HuH-7.5 (cell line): Measurements from ENCODE around the gene RHOT2.
A peak's percentile ranks its signal among the peaks of the same experiment; 100 is the strongest.

ENCODE experiments used
- DNase-seq: peaks from one replicate; pipeline ENCODE4 v3.0.0; 2011; ENCODE audit warnings: low spot score

The RHOT2 gene

DNA sequence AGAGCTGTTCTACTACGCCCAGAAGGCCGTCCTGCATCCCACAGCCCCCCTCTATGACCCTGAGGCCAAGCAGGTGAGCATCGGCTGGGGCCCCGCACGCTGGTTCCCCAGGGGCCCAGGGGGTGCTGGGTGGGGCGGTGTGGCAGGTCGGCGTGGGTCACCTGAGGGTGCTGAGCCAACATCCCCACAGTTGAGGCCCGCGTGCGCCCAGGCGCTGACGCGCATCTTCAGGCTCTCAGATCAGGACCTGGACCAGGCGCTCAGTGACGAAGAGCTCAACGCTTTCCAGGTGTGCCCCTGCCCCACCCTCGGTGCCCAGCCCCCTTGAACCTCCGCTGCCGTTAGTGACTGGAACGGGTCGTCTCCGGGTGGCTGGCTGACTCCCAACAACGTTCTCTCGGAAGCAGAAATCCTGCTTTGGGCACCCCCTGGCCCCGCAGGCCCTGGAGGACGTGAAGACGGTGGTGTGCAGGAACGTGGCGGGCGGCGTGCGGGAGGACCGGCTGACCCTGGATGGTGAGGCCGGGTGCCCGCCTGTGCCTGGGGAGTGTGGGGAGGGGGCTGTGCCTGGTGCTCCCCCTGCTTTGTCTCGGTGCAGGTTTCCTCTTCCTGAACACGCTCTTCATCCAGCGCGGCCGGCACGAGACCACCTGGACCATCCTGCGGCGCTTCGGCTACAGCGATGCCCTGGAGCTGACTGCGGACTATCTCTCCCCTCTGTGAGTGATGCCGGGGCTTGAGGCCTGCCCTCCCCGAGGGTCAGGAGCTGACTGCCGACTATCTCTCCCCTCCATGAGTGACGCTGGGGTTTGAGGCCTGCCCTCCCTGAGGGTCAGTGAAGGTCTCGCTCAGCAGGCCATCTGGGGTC is 2.8 kb downstream of the RHOT2 start:
- no peak for DNase-seq

DNA sequence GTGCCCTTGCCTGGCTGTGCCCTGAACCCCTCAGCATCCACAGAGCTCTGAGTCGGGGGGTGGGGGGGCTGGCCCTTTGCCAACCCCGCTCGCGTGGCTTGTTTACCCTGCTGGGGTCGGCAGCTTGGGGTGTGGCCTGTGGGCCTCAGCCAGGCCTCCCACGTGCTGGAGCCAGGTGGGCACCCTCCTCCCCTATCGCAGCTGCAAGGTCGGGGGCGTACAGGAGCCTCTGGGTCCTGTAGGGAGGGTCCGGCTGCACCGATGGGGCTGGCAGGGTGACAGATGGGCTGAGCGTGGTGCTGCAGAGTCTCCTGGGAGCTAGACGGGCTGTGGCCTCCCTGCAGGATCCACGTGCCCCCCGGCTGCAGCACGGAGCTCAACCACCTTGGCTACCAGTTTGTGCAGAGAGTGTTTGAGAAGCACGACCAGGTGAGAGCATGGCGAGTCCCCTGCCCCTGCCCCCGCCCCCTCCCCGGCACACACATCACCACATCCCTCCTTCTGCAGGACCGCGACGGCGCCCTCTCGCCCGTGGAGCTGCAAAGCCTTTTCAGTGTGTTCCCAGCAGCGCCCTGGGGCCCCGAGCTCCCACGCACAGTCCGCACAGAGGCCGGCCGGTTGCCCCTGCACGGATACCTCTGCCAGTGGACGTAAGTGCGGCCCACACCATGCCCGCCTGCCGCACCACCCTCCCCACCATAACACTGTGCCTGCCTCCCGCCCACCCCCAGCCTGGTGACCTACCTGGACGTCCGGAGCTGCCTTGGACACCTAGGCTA is 3.6 kb downstream of the RHOT2 start:
- DNase-seq, result no peak

DNA sequence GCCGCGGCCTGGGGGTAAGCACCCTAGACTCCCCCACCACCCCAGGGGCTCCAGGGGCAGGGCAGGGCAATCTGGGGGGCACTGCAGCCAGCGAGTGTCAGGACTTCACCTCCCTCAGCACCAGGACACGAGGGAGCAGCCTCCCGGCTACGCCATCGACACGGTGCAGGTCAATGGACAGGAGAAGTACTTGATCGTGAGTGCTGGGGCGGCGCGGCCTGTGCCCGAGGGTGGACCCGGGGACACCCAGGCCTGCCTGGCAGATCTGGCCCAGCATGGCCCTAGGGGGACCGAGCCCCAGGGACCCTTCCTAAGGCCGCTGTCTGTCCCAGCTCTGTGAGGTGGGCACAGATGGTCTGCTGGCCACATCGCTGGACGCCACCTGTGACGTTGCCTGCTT is 4.4 kb downstream of the RHOT2 start:
- no peak for DNase-seq

DNA sequence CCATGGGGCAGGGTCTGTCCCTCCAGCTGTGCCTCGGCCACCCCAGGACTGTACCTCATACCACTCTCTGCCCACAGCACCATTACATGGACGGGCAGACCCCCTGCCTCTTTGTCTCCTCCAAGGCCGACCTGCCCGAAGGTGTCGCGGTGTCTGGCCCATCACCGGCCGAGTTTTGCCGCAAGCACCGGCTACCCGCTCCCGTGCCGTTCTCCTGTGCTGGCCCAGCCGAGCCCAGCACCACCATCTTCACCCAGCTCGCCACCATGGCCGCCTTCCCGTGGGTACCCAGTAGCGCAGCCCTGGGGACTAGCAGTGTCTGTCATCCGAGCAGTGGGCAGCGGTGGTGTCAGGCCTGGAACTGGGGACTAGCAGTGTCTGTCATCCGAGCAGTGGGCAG is 4.9 kb downstream of the RHOT2 start:
- DNase-seq, result no peak

DNA sequence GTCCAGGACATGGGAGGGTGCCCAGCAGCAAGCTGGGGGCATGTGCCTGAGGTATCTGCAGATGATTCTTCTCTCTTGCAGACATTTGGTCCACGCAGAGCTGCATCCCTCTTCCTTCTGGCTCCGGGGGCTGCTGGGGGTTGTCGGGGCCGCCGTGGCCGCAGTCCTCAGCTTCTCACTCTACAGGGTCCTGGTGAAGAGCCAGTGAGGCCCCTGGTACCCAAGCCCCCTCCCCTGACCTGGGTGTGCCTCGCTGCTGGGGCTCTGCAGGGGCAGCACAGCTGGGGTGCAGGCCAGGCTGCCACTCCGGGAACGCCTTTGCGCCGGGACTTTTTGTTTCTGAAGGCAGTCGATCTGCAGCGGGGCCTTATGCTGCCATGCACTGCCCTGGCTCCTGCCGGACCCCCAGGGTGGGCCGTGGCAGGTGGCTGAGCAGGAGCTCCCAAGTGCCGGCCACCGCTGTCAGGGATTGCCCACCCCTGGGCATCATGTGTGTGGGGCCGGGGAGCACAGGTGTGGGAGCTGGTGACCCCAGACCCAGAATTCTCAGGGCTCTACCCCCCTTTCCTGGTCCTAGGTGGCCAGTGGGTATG is 5.6 kb downstream of the RHOT2 start:
- DNase-seq, result no peak

DNA sequence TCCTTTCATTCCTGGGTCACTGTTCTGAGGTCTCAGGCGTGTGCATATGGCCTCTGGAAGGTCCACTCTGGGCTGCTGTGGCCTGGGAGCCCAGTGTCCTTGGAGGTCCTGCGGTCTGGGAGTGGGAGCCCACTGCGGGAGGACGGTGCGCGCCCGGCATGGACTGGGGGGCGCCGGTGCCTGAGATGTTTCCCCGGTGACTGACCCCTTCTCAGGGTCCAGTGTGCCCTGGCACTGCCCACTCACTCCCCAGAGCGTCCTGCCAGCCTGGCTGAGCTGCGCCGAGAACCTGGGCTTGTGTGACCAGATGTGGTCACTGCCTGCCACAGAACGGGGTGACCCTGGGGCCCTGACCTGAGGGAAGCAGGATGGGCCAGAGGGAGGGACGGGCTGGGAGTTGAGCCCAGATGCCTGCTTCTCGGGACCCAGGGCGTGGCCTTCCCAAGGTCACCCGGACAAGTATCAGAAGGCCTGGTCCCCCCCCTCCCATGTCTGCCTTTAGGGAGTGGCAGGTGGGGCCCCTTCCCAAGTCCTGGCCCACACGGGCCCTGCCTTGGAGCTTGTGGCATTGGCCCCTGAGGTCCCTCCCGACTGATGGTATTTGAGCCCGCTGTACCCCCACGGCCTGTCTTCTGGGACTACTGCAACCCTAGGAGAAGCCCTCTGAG is 6.4 kb downstream of the RHOT2 start:
- DNase-seq, result no peak

DNA sequence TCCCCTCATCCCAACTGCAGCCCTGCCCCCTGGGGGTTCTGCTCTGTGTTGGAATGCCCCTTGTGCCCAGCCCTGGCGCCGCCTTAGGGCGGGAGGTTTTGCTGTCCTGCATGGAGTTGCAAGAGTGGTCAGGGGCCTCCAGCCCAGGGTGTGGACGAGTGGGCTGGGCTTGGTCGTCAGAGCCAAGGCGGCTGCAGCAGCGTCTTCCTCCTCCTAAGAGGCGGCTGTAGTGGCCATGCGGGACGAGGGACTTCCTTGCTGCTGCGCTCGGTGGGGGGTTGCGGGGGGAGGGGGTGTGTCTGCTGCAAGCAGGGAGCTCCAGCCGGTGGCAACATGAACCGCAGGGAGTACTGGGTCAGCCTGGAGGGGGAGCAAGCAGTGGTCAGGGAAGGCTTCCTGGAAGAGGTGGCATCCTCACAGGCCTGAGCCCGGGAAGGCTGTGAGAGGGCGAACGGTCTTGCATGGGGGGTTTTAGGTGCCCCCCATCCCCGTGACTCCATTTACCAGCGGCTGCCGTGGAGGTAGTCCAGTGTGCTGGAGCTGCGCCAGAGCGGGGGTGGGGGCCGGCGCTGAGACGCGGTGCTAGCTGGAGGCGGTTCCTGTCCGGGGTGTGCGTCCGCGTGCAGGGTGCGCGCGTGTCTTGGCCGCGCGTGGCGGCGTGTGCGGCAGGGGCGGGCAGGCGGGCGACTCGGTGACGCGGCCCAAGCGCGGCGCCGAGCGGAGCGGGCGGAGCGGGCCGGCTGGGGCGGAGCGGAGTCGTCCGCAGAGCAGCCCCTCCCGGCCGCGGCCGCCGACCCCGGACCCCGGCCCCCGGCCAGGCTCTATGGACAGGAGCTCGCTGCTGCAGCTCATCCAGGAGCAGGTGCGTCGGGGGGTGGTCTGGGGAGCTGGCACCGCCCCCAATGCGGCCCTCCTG is 7.3 kb downstream of the RHOT2 start, which contains the start of gene RHBDL1:
TSS of gene RHBDL1 (plus strand) at position 704 of the 916 bp plus-strand sequence. CDS start at position 824, 120 bp downstream.
- DNase-seq, result peak; percentile 48

DNA sequence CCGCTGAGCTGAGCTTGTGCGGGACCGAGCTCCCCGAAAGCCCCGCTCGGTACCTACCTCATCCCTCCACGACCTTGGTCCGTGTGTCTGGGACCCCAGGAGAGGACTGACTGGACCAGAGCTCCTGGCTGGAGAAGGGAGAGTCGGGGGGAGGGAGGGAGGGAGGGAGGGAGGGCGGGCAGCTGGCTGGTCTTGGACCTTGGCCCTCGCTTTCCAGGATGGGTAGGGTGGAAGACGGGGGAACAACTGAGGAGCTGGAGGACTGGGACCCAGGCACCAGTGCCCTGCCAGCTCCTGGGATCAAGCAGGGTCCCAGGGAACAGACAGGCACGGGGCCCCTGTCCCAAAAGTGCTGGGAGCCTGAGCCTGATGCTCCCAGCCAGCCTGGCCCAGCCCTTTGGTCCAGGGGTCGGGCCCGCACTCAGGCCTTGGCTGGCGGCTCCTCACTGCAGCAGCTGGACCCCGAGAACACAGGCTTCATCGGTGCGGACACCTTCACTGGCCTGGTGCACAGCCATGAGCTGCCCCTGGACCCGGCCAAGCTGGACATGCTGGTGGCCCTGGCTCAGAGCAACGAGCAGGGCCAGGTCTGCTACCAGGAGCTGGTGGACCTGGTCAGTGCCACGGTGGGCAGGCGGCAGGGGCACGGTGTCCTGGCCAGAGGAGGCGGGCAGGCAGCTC is 8.1 kb downstream of the RHOT2 start:
- peak; percentile 59 for DNase-seq

DNA sequence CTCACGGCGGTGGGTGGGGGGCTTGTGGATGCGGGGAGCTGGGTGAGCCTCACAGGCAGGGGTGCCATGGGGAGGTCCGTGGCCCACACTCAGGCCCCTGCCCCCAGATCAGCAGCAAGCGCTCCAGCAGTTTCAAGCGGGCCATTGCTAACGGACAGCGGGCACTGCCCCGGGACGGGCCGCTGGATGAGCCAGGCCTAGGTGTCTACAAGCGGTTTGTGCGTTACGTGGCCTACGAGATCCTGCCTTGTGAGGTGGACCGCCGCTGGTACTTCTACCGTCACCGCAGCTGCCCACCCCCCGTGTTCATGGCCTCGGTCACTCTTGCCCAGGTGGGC is 8.6 kb downstream of the RHOT2 start:
- no peak for DNase-seq

DNA sequence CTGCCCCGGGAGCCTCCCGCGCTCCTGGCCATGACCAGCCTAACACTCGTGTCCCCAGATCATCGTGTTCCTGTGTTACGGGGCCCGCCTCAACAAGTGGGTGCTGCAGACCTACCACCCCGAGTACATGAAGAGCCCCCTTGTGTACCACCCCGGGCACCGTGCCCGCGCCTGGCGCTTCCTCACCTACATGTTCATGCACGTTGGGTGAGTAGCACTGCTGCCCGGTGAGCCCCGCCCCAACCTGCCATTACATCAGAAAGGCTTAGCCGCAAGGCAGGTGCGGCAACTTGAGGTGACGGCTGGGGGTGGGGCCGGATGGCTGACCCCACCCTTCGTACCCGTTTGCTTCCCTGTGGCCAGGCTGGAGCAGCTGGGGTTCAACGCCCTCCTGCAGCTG is 9.0 kb downstream of the RHOT2 start:
- DNase-seq, result no peak

DNA sequence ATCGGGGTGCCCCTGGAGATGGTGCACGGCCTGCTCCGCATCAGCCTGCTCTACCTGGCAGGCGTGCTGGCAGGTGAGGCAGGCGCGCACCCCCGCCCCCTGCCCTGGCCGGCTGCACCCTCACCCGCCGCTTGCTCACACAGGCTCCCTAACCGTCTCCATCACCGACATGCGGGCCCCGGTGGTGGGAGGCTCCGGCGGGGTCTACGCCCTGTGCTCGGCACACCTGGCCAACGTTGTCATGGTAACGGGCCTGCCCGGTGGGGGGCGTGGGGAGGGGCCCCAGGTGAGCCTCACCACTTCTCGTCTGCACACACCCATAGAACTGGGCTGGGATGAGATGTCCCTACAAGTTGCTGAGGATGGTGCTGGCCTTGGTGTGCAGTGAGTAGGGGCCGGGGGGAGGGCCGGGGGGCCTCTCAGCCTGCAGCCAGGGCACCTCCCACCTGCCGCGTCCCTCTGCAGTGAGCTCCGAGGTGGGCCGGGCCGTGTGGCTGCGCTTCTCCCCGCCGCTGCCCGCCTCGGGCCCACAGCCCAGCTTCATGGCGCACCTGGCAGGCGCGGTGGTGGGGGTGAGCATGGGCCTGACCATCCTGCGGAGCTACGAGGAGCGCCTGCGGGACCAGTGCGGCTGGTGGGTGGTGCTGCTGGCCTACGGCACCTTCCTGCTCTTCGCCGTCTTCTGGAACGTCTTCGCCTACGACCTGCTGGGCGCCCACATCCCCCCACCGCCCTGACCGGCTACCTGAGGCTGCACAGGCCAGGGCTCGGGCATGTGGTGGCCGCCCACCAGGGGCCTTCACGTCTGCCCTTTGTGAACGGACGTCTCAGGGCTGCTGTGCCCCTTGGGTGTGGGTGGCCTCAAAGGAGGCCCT is 9.6 kb downstream of the RHOT2 start:
- DNase-seq, result no peak

DNA sequence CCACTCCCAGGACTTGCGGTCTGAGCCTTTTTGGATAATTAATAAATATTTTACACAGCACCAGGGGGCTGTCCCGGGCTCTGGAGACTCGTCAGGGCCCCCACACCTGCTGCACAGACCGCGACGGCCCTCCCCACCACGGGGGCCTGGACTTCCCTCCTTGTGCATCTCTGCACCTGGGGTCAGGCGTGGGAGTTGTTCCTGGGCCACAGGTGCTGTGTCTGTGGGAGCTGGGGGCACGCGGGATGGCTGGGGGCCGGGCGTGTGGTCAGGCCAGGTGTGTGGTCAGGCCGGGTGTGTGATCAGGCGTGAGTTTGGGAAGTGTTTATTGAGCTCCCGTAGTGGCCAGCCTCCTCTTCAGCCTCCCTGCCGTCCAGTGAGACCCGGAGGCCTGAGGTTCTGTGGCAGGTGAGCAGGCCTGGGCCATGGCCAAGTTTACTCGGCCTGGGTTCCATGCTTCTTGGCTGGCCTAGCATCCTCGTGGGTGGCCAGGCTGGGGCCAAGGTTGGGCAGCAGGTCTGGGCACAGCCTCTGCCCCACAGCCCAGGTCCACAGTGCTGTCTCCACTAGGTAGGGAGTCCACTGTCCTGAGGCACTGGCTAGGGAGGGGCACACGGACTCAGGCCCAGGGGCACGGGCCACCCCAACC is 10.4 kb downstream of the RHOT2 start:
- no peak for DNase-seq

DNA sequence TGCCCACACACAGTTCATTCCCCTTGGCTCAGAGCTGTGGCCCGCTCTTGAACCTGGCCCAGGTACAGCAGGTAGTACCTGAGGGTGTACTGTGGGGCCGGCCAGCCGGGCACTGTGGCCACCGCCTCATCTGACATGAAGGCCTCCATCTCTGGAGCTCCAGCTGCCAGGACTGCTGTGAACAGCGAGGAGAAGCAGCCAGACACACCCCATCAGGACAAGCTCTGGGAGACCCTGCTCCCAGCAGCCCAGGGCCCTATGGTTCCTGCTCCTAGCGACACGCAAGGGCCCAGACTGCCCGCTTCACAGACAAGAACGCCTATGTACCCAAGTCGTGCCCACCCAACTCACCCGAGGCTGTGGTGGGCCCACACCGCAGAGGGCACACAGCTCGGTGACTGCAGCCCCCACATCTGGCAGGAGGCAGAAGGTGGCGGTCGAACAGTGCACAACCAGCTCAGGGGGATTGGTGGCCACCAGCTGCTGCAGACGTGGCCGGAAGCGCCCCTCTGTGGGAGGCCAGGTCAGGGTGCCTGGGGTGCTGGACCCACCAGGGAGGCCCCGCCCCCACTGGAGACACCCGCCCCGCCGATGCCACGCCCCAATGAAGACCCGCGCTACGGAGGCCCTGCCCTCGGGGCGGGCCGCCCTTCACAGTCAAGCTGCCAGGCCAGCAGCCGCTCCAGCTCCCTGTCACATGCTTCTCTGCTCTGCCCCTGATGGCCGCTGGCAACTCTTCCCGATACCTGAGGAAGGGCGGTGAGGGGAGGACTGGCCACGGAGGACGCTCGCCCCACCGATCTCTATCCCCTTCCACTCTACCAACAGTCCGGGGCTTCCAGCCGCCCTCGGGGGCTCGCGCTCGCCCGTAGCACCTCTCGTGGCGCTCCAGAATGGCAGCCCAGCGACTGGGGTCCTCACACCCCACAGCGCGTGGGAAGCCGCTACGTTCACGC is 11.2 kb downstream of the RHOT2 start:
- DNase-seq, result peak; percentile 48

DNA sequence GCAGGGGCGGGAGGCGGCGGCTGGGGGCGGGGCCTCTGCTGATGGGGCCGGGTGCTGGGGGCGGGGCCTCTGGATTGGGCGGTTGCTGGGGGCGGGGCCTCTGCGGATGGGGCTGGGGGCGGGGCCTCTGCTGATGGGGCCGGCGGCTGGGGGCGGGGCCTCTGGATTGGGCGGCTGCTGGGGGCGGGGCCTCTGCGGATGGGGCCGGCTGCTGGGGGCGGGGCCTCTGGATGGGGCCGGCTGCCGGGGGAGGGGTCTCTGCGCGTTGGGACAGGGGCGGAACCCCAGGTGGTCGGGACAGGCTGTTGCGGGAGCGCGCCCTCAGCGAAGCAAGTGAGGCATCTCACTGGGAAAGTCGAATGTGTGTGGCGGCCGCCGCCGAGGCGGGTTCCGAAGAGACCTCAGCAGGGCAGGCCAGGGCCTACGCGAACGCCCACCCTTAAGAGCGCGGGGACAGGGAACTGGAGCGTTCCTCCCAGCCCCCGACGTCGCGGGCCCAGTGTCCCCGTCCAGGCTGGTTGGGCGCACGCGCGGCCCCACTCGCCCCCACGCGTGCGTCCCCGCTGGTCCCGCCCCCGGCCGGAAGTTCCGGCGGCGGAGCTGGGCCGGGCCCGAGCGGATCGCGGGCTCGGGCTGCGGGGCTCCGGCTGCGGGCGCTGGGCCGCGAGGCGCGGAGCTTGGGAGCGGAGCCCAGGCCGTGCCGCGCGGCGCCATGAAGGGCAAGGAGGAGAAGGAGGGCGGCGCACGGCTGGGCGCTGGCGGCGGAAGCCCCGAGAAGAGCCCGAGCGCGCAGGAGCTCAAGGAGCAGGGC is 12.1 kb downstream of the RHOT2 start, which contains the start of gene STUB1:
TSS of gene STUB1 (plus strand) at position 597 of the 811 bp plus-strand sequence. CDS start at position 713, 116 bp downstream.
- peak; percentile 81 for DNase-seq

DNA sequence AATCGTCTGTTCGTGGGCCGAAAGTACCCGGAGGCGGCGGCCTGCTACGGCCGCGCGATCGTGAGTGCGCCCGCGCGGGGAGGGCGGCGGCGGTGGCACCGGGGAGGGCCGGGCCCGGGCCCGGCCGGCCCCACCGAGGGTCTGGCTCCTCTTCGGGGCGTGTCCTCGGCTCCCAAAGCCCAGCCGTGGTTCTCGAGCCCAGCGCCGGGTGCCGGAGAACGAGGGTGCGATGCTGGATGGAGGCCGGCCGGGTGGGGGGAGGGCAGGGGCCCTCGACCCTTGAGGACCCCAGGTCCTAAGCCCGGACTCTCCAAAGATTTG is 12.7 kb downstream of the RHOT2 start:
- DNase-seq, result no peak

DNA sequence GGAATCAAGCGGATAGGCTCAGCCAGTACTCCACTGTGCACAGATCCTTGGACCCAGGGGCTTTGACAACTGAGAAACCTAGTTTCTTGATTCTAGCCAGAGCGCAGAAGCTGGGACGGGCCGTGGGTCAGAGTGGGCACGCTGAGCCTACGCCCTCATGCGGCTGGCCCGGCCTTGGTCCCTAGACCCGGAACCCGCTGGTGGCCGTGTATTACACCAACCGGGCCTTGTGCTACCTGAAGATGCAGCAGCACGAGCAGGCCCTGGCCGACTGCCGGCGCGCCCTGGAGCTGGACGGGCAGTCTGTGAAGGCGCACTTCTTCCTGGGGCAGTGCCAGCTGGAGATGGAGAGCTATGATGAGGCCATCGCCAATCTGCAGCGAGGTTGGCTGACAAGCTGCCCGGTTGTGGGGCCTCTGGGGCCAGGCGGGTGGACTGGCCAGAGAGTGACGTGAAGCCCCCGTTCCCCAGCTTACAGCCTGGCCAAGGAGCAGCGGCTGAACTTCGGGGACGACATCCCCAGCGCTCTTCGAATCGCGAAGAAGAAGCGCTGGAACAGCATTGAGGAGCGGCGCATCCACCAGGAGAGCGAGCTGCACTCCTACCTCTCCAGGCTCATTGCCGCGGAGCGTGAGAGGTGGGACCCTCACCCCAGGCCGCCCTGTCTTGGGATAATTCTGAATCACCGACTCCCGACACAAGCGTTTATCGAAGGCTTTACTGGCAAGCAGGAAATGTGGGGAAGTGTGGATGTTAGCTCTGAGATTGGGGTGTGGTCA is 13.2 kb downstream of the RHOT2 start:
- DNase-seq, result no peak
